Upper lobe of left lung (tissue), 4 donors: ENCODE results near the gene ARG1.

ENCODE experiments used
- POLR2A ChIP-seq, 4 donors: fragments of 450-650 bp; IDR thresholded peaks; one replicate each; pipeline ENCODE4 v1.5.1; 2016 to 2017; ENCODE audit warnings: antibody characterized with exemption in 4 of 4, mild to moderate bottlenecking in 2 of 4
- TF ChIP-seq, protein P1 (sequence below), 6 experiments: fragments of 450-650 bp in 4 of 6; fragments of 200-600 bp in 2 of 6; sonication (generic) in 2 of 6; IDR thresholded peaks; one replicate each; pipeline ENCODE4 v1.5.1; 2016 to 2019; ENCODE audit warnings: antibody characterized with exemption in 6 of 6

DNA sequence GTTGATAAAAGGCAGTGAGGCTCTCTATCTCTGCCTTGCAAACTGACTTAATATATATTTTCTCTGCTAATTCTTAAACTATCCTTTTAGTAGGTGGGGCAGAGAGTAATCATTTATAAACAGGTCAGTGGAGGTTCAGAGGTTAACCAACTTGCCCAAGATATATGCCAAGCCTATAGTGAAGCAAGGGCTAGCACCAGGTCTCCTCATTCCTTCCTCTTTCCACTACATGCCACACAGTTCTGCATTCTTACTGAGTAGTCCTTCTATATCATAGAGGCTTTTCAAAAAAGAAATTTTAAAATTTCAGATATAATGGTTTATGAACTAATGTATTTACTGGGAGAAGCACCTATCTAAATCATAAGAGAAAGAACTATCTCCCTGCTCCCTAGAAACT lies 8.5 kb downstream of the ARG1 start:
- TF ChIP-seq POLR2A (IDR thresholded peaks at IDR 0.05), result no peak
- TF ChIP-seq, protein P1, sequence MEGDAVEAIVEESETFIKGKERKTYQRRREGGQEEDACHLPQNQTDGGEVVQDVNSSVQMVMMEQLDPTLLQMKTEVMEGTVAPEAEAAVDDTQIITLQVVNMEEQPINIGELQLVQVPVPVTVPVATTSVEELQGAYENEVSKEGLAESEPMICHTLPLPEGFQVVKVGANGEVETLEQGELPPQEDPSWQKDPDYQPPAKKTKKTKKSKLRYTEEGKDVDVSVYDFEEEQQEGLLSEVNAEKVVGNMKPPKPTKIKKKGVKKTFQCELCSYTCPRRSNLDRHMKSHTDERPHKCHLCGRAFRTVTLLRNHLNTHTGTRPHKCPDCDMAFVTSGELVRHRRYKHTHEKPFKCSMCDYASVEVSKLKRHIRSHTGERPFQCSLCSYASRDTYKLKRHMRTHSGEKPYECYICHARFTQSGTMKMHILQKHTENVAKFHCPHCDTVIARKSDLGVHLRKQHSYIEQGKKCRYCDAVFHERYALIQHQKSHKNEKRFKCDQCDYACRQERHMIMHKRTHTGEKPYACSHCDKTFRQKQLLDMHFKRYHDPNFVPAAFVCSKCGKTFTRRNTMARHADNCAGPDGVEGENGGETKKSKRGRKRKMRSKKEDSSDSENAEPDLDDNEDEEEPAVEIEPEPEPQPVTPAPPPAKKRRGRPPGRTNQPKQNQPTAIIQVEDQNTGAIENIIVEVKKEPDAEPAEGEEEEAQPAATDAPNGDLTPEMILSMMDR (IDR thresholded peaks at IDR 0.05), result no peak
